AG10803 (cell line): ENCODE results near the gene KLHL26.
"Not testable (repeated sequence)": the region's sequence is repeated elsewhere in the genome, so short reads cannot be mapped to it uniquely, and the experiment has no call there.

Source experiments
- DNase-seq: peaks from one replicate; pipeline ENCODE4 v3.0.0; 2010; ENCODE audit warnings: low read depth
- H3K4me3 ChIP-seq: 2 replicates; pipeline ENCODE4 v1.5.1; 2011; ENCODE audit warnings: mild to moderate bottlenecking, low read length, control low read depth
- CTCF ChIP-seq: conservative IDR thresholded peaks from 2 replicates; pipeline ENCODE4 v1.5.1; 2011; ENCODE audit warnings: mild to moderate bottlenecking, low read length, control low read depth, inconsistent platforms

KLHL26 gene

GRCh38 chr19:18676692-18677091, 39.9 kb downstream of the KLHL26 start:
- no peak for DNase-seq
- H3K4me3 ChIP-seq, result no peak overlapping the region

GRCh38 chr19:18677156-18677555, 40.3 kb downstream of the KLHL26 start:
- no peak overlapping the region for H3K4me3 ChIP-seq
- TF ChIP-seq CTCF, result no peak
- DNase-seq, result no peak

More at GRCh38 chr19:18676692-18677091, 39.9 kb downstream of the KLHL26 start:
- no peak for TF ChIP-seq CTCF

- not testable (repeated sequence) for DNase-seq, H3K4me3 ChIP-seq
Measured at GRCh38 chr19:18680148-18680547, 43.3 kb downstream of the KLHL26 start.

- DNase-seq, result no peak
- H3K4me3 ChIP-seq, result peak overlapping the region; percentile 63
- TF ChIP-seq CTCF, result no peak
Measured at GRCh38 chr19:18682807-18683108, 45.9 kb downstream of the KLHL26 start.

GRCh38 chr19:18683109-18683957, 46.5 kb downstream of the KLHL26 start, which contains the start of gene CRTC1:
Gene CRTC1, plus strand, starts transcription at chr19:18683680. Its CDS starts 23 bp downstream, at chr19:18683703.
- no peak for TF ChIP-seq CTCF
- peak within 1 kb of the TSS; percentile 79 for H3K4me3 ChIP-seq
- peak; percentile 77 for DNase-seq

- DNase-seq, result no peak
- TF ChIP-seq CTCF, result no peak
- peak overlapping the region; percentile 79 for H3K4me3 ChIP-seq
Measured at GRCh38 chr19:18683958-18684641, 47.3 kb downstream of the KLHL26 start.

- no peak for TF ChIP-seq CTCF
- no peak for DNase-seq
- peak overlapping the region; percentile 79 for H3K4me3 ChIP-seq
Measured at GRCh38 chr19:18684642-18684993, 47.8 kb downstream of the KLHL26 start.
